ENCODE data around the gene IPO8.

Gene IPO8

DNA sequence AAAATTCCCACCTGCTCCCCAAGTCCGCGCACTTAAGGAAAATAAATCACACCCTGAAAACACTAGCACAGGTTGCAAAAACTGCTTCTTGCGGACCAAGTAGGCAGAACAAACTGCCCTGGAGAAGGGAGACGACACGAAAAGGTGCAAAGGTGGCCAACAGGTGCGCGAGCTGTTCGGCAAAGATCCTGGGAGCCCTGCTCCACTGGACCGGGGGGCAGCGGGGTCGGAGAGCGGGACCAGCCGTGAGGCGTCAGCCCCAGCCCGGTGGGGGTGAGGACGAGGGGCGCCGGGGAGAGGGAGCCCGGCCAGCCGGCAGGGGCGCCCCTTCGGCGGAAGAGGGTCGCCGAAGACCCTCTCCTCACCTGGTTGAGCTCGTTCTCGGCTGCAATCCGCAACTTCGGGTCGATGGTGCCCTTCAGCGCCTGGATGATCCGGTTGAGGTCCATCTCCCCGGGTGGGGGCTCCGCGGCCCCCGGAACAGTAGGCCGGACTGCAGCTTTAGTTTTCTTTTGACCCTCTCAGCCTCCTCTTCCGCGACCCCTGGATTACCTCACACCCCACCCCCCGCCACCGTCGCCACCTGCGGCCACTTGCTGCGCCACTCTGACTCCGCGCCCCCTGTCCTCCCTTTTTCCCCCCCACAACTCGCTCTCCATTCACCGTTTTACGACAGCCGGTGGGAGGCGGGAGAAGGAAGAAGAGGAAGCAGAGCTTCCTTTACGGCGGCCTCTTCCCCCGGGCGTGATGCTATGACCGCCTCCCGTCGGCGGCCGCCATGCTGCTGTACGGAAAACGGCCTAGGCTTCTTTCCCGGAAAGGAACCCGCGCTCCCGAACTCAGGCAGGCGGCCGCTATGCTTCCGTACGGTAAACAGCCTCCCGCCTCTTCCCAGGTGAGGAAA is at the start of gene IPO8:
Gene IPO8 (minus strand): TSS at position 671 of the 904 bp plus-strand sequence. CDS start 222 bp downstream, at position 449.
- DNase-seq, result peak; percentile 94

- no peak for DNase-seq
Observed at GRCh38 chr12:30744321-30744720, 48.7 kb upstream of the IPO8 start.

DNA sequence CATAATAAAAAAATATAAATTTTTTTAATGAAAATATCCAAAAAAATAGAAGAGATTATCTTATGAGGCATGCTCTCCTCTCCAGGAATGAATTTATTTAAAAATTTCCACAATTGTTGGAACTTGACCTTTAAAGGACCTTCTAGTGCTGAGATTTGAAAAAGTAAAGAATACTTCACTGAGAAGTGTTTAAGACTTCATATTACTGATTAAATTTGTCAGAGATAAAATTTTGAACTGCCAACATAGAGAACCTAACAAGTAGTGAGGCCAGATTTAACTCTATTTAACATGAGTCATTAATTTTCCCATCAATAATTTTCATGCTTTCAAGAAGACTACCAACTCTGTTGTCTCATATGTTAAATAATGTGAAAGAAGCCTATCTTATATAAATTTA is 44.6 kb upstream of the IPO8 start:
- DNase-seq, result no peak

- DNase-seq, result no peak
Observed at GRCh38 chr12:30739020-30739419, 43.4 kb upstream of the IPO8 start.

DNA sequence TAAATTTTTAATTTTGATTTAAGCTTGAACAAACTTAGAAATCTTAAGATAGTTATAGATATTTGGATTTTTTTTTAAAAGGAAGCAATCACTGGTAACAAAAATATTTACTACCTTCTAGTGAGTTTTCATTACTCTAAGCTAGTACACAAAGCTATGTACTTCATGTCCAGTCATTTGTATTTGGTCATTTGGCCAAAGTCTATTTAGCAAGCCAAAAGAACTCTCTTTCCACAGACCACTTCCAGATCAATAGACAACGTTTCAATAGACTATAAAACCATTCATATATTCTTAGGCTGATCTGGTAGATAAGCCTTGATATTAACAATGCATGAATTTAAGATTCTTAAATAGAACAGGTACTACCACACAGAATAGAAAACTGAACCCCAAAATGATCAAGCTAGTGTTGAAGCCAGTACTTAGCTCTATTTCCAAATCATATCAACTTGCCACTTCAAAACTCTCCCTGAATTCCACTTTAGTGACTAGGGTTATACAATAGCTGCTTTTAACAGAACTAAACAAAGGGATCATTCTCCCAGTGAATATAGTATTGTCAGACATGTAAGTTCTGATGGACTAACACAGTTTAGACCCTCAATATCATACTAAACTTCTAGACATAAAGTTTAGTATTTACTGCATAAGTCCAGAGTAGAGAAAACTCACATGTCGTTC is 37.4 kb upstream of the IPO8 start:
- no peak for DNase-seq

DNA sequence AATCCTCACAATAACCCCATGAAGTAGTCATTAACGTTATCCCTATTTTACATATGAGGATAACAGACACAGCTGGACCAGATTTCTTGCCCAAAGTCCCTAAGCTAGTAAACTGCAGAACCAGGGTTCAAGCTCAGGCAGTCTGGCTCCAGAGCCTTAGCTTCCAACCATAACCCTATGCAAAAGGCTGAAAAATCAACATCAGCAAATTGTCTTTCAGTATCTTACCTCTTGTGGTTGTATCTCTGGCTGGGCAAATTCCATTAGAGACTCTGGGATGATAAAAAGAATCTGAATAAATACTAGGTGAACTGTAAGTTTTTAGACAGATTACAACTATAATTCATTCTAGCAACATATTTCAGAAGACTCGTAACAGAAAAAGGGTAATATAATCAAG is 34.3 kb upstream of the IPO8 start:
- no peak for DNase-seq

GRCh38 chr12:30729547-30729946 is 33.9 kb upstream of the IPO8 start:
- no peak for DNase-seq

DNA sequence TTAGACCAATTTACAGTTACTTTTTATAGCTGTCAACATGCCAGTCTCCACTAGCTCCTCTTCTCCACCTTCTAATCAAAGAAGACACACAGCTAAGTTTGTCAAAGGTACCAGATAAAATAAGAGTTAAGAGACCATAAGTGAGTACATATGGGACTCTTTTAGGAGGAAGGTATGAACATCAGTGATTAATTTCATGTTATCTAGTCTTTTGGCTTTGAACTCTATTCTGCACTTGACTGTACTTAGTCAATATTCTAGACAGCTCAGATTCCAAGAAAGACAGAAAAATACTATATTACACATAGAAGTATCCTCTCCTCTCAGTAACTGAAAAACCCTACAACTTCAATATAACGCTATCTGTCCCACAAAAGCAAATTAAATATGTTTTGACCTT is 31.0 kb upstream of the IPO8 start:
- DNase-seq, result no peak

DNA sequence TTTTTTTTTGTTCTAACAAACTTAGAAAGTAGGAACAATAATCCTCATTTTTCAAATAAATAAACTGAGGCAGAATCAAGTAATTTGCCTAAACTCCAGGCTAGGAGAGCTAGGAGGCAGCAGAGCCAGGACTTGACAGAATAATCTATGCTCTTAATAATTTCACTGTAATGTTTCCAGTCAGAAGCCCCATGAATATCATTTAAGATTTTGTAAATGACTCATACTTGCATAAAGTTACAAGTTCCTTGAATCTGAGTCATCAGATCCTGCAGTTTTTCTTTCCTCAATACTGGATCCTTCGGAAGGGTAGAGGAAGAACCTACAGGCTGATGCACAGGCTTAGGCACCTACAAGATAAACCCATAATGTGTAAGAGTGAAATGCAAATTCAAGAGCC is 30.1 kb upstream of the IPO8 start:
- DNase-seq, result no peak

- DNase-seq, result no peak
Observed at GRCh38 chr12:30719060-30719459, 23.4 kb upstream of the IPO8 start.

DNA sequence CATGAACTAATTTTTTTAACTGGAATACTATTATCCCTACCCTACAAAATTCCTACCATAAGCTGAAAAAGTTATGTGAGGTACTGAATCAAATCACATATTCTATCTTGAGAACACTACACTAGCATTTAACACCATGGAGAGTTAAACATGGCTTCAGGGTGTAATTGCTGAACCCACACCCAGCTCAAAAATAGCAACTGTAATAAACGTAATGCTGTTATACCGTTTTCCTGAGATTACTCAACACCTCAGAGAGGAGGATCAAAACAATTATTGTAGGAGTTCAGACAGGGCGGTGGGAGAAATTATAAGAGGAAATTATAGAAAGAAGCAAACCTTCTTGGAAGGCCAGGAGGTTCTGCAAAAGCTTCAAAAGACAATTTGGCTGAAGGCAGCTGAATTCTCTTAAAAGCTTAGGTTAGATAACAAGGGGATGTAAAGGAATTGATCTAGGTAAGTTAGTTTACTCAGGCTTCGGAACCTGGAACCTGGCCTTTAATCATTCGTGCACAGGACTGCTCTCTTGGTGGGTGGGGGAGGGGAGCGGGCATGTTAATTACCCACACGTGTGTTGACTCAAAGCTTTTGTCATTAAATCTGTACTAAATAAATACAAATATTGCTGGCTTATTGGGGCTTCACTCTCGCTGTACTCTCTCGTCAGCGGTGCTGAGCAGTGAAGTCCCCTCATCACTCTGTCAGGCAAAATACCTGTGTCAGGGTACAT is 12.1 kb upstream of the IPO8 start:
- no peak for DNase-seq

DNA sequence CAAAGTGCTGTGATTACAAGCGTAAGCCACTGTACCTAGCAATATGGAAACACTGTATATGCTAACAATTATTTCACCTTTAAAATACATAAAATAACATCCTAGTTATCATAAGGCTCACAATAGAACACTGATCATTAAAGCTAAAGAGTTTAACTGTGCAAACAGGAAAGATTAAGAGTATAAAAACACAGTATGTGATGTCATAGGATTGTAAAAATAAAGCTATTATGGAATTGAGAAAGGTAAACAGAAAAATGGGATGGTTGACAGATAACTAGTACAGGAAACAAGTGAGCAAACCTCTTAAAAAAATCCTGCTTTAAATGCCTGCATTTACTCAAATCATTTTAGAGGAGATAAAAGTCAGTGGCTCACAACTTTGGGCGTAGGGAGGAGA is 10.8 kb upstream of the IPO8 start:
- DNase-seq, result no peak

DNA sequence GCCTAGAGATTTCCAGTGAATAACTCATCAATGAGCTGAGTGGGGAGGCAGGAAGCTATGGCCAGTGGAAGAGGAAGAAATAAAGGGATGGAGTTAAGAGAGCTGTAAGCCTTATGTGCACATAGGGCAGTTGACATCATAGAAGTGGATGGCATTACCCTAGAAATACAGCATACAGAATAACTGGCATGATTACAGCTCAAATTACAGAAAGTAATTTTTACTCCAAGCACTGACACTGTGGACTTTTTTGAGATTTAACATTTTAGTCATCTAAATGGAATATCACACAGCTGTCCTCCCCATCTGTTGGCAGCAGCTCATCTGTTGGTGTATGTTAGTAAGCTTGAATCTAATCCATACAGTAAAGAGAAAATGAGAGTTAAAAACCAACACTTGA is 5.4 kb upstream of the IPO8 start:
- no peak for DNase-seq

- DNase-seq, result no peak
Observed at GRCh38 chr12:30700216-30700900, 4.7 kb upstream of the IPO8 start.

DNA sequence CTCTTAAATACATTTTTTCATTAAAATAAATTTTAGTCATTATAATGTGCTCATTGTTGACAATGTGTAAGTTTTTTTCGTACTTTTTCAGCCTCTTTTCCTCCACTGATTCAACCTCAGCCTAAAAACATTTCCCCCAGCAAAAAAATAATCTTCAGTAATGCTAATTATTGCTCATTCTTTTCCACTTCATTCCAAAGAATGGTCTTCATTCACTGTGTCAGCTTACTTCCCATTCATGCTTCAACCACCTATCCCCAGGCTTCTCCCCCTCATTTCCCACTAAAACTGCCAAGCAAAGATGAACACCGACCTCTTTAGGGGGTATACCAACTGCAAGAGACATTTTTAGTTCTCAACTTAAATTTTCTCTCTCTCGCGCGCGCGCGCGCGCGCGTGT is 2.7 kb upstream of the IPO8 start:
- no peak for DNase-seq

DNA sequence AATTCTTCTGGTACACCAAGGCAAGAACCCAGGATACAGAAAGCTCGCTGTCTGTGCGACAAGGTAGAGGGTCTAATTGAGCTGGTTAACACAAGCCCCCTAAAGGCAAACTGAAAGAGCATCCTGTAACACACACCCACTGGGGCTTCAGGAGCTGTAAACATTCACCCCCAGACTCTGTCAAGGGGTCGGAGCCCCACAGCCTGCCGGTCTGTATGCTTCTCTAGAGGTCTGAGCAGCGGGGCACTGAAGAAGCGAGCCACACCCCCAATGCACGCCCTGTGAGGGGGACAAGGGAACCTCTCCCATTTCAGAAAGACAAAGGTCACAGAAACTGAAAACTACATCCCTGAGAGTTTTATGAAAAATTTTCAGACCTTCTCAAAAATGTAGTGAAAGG is 1.3 kb upstream of the IPO8 start:
- no peak for DNase-seq

DNA sequence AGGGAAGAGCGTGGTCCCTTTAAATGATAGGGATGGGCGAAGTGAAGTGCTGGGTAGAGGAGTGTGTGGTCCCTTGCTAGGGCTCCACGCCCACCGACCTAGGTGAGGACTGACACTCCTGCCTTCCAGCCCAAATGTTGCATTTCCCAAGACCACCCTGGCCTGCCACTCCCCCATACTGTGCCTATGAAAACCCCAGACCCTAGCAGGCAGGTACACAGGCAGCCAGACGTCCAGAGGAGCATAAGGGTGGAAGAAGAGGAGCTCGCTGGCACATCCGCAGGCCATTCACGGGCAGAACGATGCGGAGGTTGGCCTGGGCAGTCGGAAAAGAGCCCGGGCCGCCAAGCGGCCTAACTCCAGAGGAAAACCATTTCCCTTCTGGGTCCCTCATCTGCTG is 817 bp upstream of the IPO8 start:
- no peak for DNase-seq

- DNase-seq, result no peak
Observed at GRCh38 chr12:30696103-30696408, 387 bp upstream of the IPO8 start.

- DNase-seq, result peak; percentile 61
Observed at GRCh38 chr12:30694412-30695198, 1.1 kb downstream of the IPO8 start.

GRCh38 chr12:30692470-30692869 is 3.2 kb downstream of the IPO8 start:
- no peak for DNase-seq

DNA sequence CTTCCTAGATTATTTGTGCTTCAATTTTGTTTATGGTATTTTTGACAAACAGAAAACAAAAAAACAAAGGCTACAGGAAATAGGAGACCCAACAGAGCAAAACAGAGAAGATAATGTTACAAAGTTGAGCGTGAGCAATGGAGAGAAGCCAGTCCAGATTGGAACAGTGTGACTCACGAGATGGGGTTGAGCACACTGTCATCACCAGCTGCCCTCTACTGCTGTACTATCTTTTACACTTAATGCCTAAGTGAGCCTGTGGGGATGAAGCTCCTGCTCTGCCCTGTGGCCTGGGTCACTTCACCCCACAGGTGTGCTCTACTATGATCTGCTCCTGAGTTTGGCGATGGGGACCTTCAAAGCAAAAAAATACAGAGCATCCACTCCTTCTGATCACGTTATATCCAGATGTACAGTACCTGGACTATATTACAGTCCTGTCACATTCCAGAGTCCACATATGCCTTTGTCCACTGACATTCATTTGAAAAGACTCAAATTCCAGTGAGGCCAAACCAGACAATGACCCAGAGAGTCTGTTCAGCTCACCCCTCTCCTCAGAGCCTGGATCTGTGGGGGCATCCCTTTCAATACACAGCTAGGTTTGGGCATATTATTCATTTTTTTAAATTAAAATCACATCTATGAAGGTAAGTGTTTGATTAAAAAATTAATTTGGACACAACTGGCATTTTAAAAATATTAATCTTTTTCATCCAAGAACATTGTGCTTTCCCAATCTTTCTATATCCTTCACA is 4.4 kb downstream of the IPO8 start:
- peak; percentile 43 for DNase-seq
